Mesothelial cell of epicardium (in vitro differentiated cells): ENCODE data around the gene CCR8. TPM values are rescaled to one million over a fixed set of nuclear protein-coding genes. Genes with fewer than 3 reads are reported as not detected.
"Not testable (repeated sequence)": the region's sequence is repeated elsewhere in the genome, so short reads cannot be mapped to it uniquely, and the experiment has no call there.

Source experiments
- DNase-seq, 2 experiments: peaks; one replicate each; pipeline ENCODE4 v3.0.0; 2021; ENCODE audit warnings: low spot score in 2 of 2; ENCODE audit not compliant: unreplicated experiment in 2 of 2
- H3K27ac Mint-ChIP-seq: 2 replicates; pipeline ENCODE4 v1.8.0; 2021; ENCODE audit warnings: mixed read lengths
- H3K27me3 Mint-ChIP-seq: 2 replicates; pipeline ENCODE4 v1.8.0; 2021; ENCODE audit warnings: low read depth, mixed read lengths
- H3K36me3 Mint-ChIP-seq: 2 replicates; pipeline ENCODE4 v1.8.0; 2021; ENCODE audit warnings: mixed read lengths
- H3K4me1 Mint-ChIP-seq: 2 replicates; pipeline ENCODE4 v1.8.0; 2021; ENCODE audit warnings: mixed read lengths
- H3K4me3 Mint-ChIP-seq: 2 replicates; pipeline ENCODE4 v1.8.0; 2021; ENCODE audit warnings: mild to moderate bottlenecking, moderate library complexity, mixed read lengths
- H3K9me3 Mint-ChIP-seq: 2 replicates; pipeline ENCODE4 v1.8.0; 2021; ENCODE audit warnings: mixed read lengths
- total RNA-seq: library from RNA; stranded (reverse); gene quantifications from 3 replicates; pipeline ENCODE4 v1.2.1, GENCODE V29; 2021
- TF ChIP-seq, protein P1 (sequence below): fragments of 200-600 bp; sonication (generic); IDR thresholded peaks from one replicate; pipeline ENCODE4 v1.5.0; 2021; ENCODE audit warnings: antibody characterized with exemption; ENCODE audit not compliant: unreplicated experiment

Gene CCR8
- total RNA-seq, 1 donor from 2014 or later = not detected

DNA sequence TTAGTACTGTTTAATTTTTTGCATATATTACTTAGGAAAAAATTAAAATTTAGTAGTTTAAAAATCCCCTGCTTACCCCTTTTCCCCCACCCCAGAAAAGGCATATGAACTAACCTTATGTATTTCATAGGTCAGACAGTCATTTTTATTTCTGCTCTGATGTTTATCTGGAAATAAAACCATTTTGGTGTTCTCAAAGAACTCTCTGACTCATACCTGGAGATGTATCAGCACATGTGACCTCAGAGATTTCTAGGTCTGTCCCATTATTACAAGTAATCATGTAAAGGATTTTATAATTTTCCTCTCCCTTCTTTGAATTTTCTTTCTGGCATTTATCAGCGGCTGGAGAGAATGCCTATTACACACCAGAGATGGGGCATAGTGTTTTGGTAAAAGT, 14.1 kb upstream of the CCR8 start:
- no peak overlapping the region for H3K27ac Mint-ChIP-seq
- H3K27me3 Mint-ChIP-seq = peaks cover 2% of the 10 kb centered on the region
- no peak for DNase-seq
- TF ChIP-seq, protein P1, sequence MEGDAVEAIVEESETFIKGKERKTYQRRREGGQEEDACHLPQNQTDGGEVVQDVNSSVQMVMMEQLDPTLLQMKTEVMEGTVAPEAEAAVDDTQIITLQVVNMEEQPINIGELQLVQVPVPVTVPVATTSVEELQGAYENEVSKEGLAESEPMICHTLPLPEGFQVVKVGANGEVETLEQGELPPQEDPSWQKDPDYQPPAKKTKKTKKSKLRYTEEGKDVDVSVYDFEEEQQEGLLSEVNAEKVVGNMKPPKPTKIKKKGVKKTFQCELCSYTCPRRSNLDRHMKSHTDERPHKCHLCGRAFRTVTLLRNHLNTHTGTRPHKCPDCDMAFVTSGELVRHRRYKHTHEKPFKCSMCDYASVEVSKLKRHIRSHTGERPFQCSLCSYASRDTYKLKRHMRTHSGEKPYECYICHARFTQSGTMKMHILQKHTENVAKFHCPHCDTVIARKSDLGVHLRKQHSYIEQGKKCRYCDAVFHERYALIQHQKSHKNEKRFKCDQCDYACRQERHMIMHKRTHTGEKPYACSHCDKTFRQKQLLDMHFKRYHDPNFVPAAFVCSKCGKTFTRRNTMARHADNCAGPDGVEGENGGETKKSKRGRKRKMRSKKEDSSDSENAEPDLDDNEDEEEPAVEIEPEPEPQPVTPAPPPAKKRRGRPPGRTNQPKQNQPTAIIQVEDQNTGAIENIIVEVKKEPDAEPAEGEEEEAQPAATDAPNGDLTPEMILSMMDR = no peak
- peaks cover 39% of the 10 kb centered on the region for H3K9me3 Mint-ChIP-seq
- no peak overlapping the region for H3K4me3 Mint-ChIP-seq
- no peaks in the 10 kb centered on the region for H3K36me3 Mint-ChIP-seq
- no peaks in the 10 kb centered on the region for H3K4me1 Mint-ChIP-seq

DNA sequence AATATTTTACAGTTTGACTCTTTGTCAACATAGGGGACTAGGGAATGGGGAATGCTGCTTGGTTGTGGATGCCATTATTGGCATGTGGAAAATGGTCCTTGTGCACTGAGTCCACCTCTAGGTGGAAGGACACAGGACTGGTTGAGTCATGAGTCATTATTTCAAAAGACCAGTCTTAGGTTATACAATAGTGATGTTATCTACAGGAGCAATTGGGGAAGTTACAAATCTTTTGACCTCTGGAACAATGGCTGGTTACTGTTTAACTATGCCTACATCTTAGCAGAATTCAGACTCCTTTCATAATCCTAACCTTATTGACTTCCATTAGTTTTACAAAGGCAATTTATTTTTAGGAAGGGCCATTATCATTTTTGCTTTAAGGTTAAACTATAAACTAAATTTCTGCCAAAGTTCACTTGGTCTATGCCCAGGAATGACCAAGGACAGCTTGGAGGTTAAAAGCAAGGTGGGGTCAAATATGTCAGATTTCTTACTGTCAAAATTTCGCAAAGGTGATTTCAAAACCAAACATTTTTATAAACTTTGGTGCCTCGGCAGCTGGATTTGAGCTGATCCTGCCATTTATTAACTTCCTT, 11.8 kb upstream of the CCR8 start:
- DNase-seq = no peak
- Mint-ChIP-seq H3K4me3 (no peak overlapping the region), H3K9me3 (peaks cover 39% of the 10 kb centered on the region), H3K4me1 (no peaks in the 10 kb centered on the region), H3K27ac (no peak overlapping the region), H3K27me3 (no peaks in the 10 kb centered on the region), H3K36me3 (no peaks in the 10 kb centered on the region)
- TF ChIP-seq, protein P1 = no peak

DNA sequence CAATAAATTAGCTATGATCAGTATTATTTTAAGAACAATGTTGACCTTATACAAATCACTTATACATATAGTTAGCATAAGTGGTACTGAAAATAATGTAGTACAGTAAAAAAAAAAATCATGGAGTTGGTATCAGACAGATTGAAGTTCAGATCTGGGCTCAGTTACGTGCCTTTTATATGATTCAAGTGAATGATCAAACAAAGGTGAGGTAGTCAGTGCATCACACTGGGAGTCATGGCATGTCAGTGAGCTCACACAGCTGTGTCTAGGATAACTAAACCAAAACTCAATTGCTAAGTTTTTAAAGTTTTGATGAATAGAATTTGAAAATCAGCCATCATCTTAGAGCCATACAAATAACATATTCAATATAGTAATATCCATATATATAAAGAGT, 11.2 kb upstream of the CCR8 start:
- H3K4me1 Mint-ChIP-seq = no peaks in the 10 kb centered on the region
- H3K9me3 Mint-ChIP-seq = peaks cover 36% of the 10 kb centered on the region
- TF ChIP-seq, protein P1 = no peak
- no peak overlapping the region for H3K27ac Mint-ChIP-seq
- H3K4me3 Mint-ChIP-seq = no peak overlapping the region
- no peaks in the 10 kb centered on the region for H3K36me3 Mint-ChIP-seq
- DNase-seq = no peak
- no peaks in the 10 kb centered on the region for H3K27me3 Mint-ChIP-seq

DNA sequence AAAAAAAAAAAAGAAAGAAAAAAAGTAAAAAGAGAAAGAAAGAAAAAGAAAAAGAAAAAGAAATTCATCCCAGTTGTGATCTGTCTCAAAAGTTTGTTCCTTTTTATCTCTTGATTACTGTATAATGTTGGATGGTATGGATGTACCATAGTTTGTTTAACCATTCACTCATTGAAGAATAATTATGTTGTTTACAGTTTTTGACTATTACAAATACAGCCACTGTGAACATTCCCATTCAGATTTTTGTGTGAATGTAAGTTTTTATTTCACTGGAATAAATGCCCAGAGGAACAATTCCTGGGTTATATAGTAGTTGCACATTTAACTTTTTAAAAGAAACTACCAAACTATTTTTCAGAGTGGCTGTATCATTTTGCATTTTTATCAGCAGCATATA, 10.3 kb upstream of the CCR8 start:
- no peak for DNase-seq
- H3K4me1 Mint-ChIP-seq = no peaks in the 10 kb centered on the region
- TF ChIP-seq, protein P1 = no peak
- no peaks in the 10 kb centered on the region for H3K27me3 Mint-ChIP-seq
- H3K36me3 Mint-ChIP-seq = no peaks in the 10 kb centered on the region
- no peak overlapping the region for H3K4me3 Mint-ChIP-seq
- no peak overlapping the region for H3K27ac Mint-ChIP-seq
- H3K9me3 Mint-ChIP-seq = peaks cover 31% of the 10 kb centered on the region

DNA sequence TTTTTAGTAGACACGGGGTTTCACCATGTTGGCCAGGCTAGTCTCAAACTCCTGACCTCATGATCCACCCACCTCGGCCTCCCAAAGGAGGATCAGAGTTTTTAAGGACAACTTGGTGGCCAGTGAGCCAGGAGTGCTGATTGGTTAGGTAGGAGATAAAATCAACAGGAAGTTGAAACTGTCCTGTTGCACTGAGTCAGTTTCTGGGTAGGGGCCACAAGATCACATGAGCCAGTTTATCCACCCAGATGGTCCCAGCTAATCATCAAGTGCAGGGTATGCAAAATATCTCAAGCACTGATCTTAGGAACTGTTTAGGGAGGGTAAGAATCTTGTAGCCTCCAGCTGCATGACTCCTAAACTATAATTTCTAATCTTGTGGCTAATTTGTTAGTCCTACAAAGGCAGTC, 7.9 kb upstream of the CCR8 start:
- H3K9me3 Mint-ChIP-seq = peaks cover 19% of the 10 kb centered on the region
- H3K27ac Mint-ChIP-seq, H3K27me3 Mint-ChIP-seq, H3K4me1 Mint-ChIP-seq, H3K4me3 Mint-ChIP-seq, DNase-seq, H3K36me3 Mint-ChIP-seq: not testable (repeated sequence)

DNA sequence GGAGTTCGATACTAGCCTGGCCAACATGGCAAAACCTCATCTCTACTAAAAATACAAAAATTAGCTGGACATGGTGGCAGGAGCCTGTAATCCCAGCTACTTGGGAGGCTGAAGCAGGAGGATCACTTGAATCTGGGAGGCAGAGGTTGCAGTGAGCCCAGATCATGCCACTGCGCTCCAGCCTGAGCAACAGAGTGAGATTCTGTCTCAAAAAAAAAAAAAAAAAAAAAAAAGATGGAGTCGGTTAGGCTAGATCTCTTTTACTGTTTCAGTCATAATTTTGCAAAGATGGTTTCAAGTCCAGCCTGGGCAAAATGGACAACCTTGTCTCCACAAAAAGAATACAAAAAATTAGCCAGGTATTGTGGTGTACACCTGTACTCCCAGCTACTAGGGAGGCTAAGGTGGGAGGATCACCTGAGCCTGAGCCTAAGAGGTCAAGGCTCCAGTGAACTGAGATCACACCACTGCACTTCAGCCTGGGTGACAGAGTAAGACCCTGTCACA, 7.2 kb upstream of the CCR8 start:
- not testable (repeated sequence) for H3K36me3 Mint-ChIP-seq, H3K4me1 Mint-ChIP-seq, DNase-seq, H3K27ac Mint-ChIP-seq, H3K27me3 Mint-ChIP-seq, H3K4me3 Mint-ChIP-seq
- H3K9me3 Mint-ChIP-seq = peaks cover 17% of the 10 kb centered on the region

DNA sequence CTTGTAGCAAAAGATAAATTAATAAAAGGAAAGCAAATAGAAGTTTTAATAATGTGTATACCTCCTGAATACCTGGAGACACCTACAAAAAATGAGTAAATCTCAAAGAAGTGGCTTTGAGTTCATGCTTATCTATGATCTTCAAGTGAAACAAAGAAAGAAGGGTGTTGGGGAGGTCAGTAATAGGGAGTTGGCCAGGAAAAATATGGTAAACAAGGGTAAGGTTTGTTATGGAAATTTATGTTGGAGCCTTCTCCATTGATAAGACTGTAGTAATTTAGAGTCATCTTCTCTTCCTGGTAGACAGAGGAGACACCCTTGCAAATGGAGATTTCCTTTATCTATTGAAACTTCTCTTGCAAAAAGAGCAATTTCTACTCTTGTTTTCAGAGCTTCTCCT, 6.6 kb upstream of the CCR8 start:
- DNase-seq = no peak
- Mint-ChIP-seq H3K27me3 (peaks cover 2% of the 10 kb centered on the region), H3K36me3 (no peaks in the 10 kb centered on the region), H3K4me3 (no peak overlapping the region), H3K9me3 (peaks cover 12% of the 10 kb centered on the region), H3K27ac (no peak overlapping the region), H3K4me1 (no peaks in the 10 kb centered on the region)
- TF ChIP-seq, protein P1 = no peak
